Lower lobe of right lung (tissue), 2 donors: Measurements from ENCODE around the gene SHC3. TPM values are rescaled to one million over a fixed set of nuclear protein-coding genes. Genes with fewer than 3 reads are reported as not detected.
A peak's percentile ranks its signal among the peaks of the same experiment; 100 is the strongest.

Experiments used
- ATAC-seq, 2 donors: fragments of 200-7000 bp; cut with Tn5 transposase; one replicate each; pipeline ENCODE4 v1.9.1; 2020 to 2022; ENCODE audit warnings: mild to moderate bottlenecking in 2 of 2, moderate library complexity in 2 of 2
- DNase-seq: peaks from one replicate; pipeline ENCODE4 v3.0.0-alpha.2; 2020
- H3K27ac ChIP-seq: fragments of 200-600 bp; one replicate; pipeline ENCODE4 v1.8.0; 2022
- H3K27me3 ChIP-seq: fragments of 200-600 bp; one replicate; pipeline ENCODE4 v1.8.0; 2022; ENCODE audit warnings: low read depth
- H3K36me3 ChIP-seq: fragments of 200-600 bp; one replicate; pipeline ENCODE4 v1.8.0; 2022; ENCODE audit warnings: mild to moderate bottlenecking
- H3K4me1 ChIP-seq: fragments of 200-600 bp; one replicate; pipeline ENCODE4 v1.8.0; 2022
- H3K4me3 ChIP-seq: fragments of 200-600 bp; one replicate; pipeline ENCODE4 v1.8.0; 2022; ENCODE audit warnings: mild to moderate bottlenecking
- H3K9me3 ChIP-seq: fragments of 200-600 bp; one replicate; pipeline ENCODE4 v1.8.0; 2022
- CTCF ChIP-seq: fragments of 200-600 bp; IDR thresholded peaks from one replicate; pipeline ENCODE4 v1.8.0; 2022; ENCODE audit warnings: antibody characterized with exemption, mild to moderate bottlenecking
- intact Hi-C: fragments of 100-400 bp; cut with DNase I; formaldehyde crosslinking; loops from one replicate; pipeline ENCODE4 v1.11.0; 2022
- total RNA-seq: library from RNA; stranded (reverse); fragmentation: NEBNext Ultra II Directional; extraction: Animal tissue kit (Norgen Biotek cat#: 25700); gene quantifications from one replicate; pipeline ENCODE4 v1.2.1, GENCODE V29; 2021
- donor health status: DM: no; HTN: yes; CAD: no; lungs with severe emphysema.

Gene SHC3
- total RNA-seq, 1 donor from 2014 or later: 13.2 TPM

DNA sequence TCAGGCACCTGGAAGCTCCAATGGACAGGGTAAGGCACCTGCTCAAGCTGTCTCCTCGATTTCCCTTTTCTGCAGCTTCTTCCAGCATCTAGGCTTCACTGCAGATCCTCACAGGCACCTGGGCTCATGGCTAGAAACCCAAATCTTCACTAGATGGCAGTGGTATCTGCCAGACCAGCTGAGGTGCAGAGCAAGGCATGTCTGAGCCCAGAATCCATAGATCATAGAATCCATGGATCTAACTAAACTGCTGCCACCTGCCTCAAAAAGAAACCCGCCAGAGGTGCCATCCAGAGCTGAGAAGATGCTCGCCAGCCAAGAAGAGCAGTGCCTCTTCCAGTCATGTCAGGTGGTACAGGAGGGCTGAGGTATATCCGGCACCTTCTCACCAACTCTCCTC is 6.9 kb downstream of the SHC3 start:
- no peak overlapping the region for H3K4me3 ChIP-seq
- intact Hi-C loops: no loop called here
- DNase-seq: no peak
- H3K4me1 ChIP-seq: peaks cover 11% of the 10 kb centered on the region
- no peak overlapping the region for H3K27ac ChIP-seq
- no peaks in the 10 kb centered on the region for H3K36me3 ChIP-seq
- no peaks in the 10 kb centered on the region for H3K9me3 ChIP-seq
- no peak for TF ChIP-seq CTCF
- H3K27me3 ChIP-seq: peaks cover 11% of the 10 kb centered on the region
- ATAC-seq: peak in 1 of 2 donors; percentile 50

DNA sequence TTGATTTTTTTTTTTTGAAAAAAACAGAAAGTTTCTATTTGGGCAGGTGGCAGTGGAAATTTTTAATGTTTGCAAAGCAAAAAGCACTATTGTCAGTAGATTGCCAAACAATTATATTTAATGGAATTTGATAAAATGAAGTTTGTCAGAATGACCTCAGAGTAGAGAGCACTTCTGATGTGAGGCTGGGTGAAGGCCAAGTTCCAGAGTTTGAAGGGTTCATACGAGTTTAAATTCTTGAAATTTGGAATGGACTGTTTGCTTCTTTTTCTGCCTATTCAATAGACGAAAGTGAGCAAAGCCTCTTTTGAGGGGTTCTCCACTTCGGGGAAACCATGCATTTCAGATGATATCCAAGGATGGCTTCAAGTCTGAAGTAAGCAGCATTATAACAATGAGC is 7.4 kb downstream of the SHC3 start:
- Histone ChIP-seq H3K36me3 (no peaks in the 10 kb centered on the region), H3K4me1 (peaks cover 11% of the 10 kb centered on the region), H3K4me3 (no peak overlapping the region), H3K27ac (peak overlapping the region; percentile 24), H3K27me3 (peaks cover 11% of the 10 kb centered on the region), H3K9me3 (no peaks in the 10 kb centered on the region)
- intact Hi-C loops: no loop called here
- no peak for TF ChIP-seq CTCF
- no peak for DNase-seq
- ATAC-seq: peak in 1 of 2 donors; percentile 48

GRCh38 chr9:89168901-89169813 is 9.5 kb downstream of the SHC3 start:
- peaks cover 11% of the 10 kb centered on the region for H3K4me1 ChIP-seq

GRCh38 chr9:89167788-89168187 is 10.8 kb downstream of the SHC3 start:
- Histone ChIP-seq H3K4me1 (peaks cover 11% of the 10 kb centered on the region), H3K36me3 (no peaks in the 10 kb centered on the region), H3K9me3 (no peaks in the 10 kb centered on the region), H3K27me3 (no peaks in the 10 kb centered on the region), H3K27ac (no peak overlapping the region), H3K4me3 (no peak overlapping the region)
- DNase-seq (no peak), ATAC-seq (no peak)
- no peak for TF ChIP-seq CTCF
- intact Hi-C loops: no loop called here

More at GRCh38 chr9:89168901-89169813, 9.5 kb downstream of the SHC3 start:
- H3K4me3 ChIP-seq: no peak overlapping the region
- peak in 1 of 2 donors; percentile 48 for ATAC-seq
- no peak for TF ChIP-seq CTCF
- no peak for DNase-seq
- intact Hi-C loops: no loop called here
- no peaks in the 10 kb centered on the region for H3K36me3 ChIP-seq
- no peaks in the 10 kb centered on the region for H3K9me3 ChIP-seq
- no peaks in the 10 kb centered on the region for H3K27me3 ChIP-seq
- H3K27ac ChIP-seq: no peak overlapping the region

DNA sequence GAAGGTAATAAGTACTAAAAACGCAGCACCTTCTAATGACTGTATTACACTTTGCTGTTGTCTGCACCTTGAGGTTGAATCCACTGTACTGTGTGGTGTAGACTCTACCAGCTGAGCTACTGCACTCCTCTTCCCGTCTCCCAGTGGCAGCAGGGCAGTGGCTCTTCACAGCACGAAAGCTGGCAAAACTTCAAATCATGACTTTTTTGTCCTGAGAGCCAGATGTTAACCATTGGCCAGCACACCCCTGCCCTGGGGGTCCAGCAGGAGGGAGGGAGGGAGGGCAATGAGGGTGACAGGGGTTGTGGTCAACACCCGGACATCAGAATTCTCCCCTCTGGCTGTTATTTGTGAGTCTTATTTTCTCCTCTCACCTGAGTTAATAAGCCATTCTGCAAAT is 11.8 kb downstream of the SHC3 start:
- Histone ChIP-seq H3K4me3 (no peak overlapping the region), H3K4me1 (peaks cover 9% of the 10 kb centered on the region), H3K27me3 (no peaks in the 10 kb centered on the region), H3K27ac (no peak overlapping the region), H3K9me3 (no peaks in the 10 kb centered on the region), H3K36me3 (no peaks in the 10 kb centered on the region)
- intact Hi-C loops: no loop called here
- TF ChIP-seq CTCF: no peak
- no peak for DNase-seq
- no peak for ATAC-seq
